Stimulated activated CD8-positive, alpha-beta memory T cell treated with anti-CD3 and anti-CD28 coated beads, Interleukin-2, amount 100 ng/mL, for 48 hours (primary cell): ENCODE measurements around the gene EPB41L4B.
A peak's percentile ranks its signal among the peaks of the same experiment; 100 is the strongest.
"Not testable (repeated sequence)": the region's sequence is repeated elsewhere in the genome, so short reads cannot be mapped to it uniquely, and the experiment has no call there.

ENCODE experiments used
- DNase-seq, 2 donors: peaks; one replicate each; pipeline ENCODE4 v3.0.0-alpha.2; 2020; ENCODE audit warnings: low read depth in 2 of 2

The EPB41L4B gene

DNA sequence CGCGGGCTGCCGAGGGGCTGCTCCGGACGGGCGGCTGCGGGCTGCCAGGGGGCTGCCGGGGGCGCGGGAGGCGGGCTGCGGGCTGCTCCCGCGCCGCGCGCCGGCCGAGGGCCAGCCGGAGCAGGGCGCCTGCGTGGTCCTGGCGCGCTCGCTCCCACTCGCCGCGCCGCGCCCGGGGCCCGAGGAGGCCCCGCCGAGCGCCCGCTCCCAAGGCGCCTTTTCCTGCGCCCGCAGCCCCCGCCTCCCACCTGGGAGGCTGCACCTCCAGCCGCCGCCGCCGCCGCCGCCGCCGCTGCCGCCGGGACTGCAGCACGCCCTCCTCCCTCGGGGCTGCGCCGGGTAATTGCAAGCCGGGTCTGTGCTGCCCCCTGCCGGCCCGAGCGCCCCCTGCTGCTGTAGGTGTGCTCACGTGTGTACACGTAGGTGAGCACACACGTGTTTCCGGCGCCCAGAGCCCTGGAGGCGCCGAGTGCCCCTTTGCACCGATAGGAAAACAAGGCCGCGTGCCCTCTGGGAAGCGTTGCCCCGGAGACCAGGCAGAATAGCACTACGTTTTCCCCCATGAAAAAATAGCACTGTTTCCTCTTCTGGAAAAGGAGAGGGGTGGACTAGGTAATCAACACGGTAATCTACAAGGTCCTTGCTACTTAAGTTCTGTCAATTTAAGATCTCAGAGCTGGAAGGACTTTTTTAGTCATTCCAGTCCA lies at the start of gene EPB41L4B:
Gene EPB41L4B (minus strand): TSS at position 318 of the 707 bp plus-strand sequence. CDS start 613 bp downstream, outside the sequence.
- peak; percentile 84 to 88 for DNase-seq

DNA sequence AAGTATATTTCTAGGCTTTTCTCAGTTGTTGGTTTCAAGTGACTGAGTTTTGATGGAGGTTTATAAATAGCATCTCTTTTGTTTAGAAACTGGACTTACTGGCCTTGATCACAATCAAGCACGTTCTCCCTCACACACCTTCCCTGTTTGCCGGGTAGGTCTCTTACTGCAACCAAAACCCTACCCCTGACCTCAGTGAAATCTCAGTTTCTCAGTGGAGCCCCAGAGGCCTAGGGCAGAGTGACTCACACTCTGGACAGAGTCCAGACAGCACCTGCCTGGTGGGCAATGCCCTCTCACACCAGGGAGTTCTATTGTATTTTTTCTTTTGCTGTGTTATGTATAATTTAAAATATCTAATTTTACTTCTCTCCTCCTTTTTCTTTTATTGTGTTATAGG lies 48.4 kb upstream of the EPB41L4B start:
- DNase-seq, result no peak

GRCh38 chr9:109360771-109361170 lies 39.9 kb upstream of the EPB41L4B start:
- DNase-seq, result no peak

GRCh38 chr9:109358968-109359603 lies 38.2 kb upstream of the EPB41L4B start:
- DNase-seq, result not testable (repeated sequence)

DNA sequence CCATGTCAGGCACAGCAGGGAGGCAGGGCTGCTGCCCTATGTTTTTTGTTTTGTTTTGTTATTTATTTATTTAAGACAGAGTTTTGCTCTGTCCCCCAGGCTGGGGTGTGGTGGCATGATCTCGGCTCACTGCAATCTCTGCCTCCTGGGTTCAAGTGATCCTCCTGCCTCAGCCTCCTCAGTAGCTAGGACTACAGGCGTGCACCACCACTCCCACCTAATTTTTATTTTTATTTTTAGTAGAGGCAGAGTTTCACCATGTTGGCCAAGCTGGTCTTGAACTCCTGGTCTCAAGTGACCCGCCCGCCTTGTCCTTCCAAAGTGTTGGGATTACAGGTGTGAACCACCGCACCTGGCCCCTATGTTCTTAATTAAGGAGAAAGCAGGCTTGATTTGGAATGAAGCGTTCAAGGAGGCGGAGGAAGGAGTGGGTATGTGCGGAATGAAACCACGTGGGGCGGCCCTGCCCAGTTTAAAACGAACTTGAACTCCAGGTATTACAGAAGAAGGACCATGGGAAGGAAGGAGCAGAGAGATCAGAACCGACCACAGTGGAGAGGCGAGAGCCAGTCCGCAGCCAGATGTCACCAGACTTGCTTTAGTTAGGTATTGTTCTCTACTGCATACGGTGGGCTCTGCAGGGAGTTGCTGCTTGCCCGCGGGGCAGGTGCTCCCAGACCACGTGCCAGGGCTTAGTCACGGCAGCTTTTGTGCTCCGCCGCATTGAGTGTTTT lies 34.9 kb upstream of the EPB41L4B start:
- DNase-seq, result no peak

- DNase-seq, result no peak
These were observed 33.3 kb upstream of the EPB41L4B start for GRCh38 chr9:109354190-109354589.

DNA sequence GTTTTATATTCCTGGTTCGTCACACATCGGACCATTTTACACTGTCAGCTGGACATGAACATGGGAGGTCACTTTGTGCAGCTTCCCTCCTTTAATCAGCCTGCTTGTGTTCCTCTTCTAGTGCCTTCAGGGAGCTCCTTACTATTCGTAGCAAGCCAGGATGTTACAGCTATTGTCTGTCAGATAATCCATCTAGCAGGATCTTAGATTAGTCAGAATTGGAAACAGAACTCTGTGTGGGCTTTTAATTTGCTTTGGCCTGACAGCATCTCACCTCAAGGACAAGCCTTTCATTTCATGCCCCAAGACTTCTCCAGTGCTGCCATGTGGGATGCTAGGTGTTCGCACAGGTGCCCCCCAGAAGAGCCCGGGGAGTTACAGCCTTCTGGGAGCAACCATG lies 30.2 kb upstream of the EPB41L4B start:
- no peak for DNase-seq

- DNase-seq, result no peak
These were observed 28.6 kb upstream of the EPB41L4B start for GRCh38 chr9:109349421-109349846.

DNA sequence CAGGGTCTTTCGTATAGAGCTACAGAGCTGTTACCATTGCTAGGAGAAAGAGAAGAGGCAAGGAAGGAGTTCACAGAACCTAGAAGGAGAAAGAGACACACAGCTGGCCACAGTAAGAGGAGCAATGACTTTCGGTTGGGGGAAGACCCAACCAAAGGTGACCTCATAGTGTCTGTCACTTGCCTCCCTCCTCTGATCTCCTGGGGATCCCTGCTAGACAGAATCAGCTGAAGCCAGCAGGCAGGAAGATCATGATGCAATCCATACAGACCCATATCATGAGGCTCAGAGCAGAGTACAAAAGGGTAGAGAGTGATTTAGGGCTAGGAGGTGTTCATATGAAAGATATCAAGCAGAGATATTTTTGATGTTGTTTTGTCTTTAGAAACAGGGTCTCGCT lies 26.0 kb upstream of the EPB41L4B start:
- DNase-seq, result no peak

DNA sequence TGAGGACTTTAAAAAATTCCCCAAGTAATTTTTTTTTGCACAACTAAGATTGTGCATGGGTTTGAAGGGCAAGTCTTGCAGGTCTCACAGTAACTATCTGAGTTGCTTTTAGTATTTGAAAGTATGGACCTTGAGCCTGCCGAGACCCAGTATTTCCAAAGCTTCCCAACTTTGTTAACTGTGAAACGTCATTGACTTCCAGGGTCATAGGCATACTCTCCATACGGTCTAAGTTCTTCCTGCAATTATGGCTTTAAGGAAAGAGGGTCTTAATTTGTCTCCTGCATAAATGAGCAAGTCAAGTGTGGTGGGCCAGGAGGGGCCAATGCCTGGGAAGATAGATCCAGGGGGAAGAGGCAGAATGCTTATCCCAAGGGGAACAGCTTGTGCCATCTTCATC lies 24.0 kb upstream of the EPB41L4B start:
- no peak for DNase-seq

GRCh38 chr9:109342878-109343277 lies 22.0 kb upstream of the EPB41L4B start:
- no peak for DNase-seq

GRCh38 chr9:109341561-109341960 lies 20.7 kb upstream of the EPB41L4B start:
- no peak for DNase-seq

DNA sequence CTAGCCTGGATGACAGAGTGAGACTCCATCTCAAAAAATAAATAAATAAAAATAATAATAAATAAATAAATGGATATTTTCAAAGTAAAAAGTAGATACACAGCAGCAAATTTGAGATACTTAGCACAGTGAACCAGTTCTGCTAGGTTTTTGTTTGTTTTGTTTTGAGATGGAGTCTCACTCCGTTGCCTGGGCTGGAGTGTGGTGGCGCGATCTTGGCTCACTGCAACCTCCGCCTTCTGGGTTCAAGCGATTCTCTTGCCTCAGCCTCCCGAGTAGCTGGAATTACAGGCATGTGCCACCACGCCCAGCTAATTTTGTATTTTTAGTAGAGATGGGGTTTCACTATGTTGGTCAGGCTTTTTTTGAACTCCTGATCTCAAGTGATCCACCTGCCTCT lies 20.1 kb upstream of the EPB41L4B start:
- not testable (repeated sequence) for DNase-seq

- DNase-seq, result no peak
These were observed 15.6 kb upstream of the EPB41L4B start for GRCh38 chr9:109336409-109336808.

GRCh38 chr9:109335929-109336328 lies 15.1 kb upstream of the EPB41L4B start:
- DNase-seq, result no peak

DNA sequence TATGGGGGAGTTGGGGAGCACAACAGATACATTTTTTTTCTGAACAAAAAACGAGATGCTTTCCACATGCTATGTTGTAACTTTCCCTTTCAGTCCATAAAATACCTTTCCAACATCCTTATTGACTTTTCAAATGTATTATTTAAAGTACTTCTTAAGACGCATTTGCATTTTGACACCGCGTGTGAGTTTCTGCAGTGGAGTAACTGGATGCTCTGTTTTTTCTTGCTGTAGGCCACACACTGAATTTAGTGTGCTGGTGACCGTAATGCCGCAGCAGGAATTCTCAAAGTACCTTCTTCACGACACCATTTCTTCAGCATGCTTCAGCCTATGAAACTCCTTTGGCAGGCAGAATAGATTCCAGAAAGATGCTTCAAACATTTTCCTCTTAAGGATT lies 14.3 kb upstream of the EPB41L4B start:
- no peak for DNase-seq

DNA sequence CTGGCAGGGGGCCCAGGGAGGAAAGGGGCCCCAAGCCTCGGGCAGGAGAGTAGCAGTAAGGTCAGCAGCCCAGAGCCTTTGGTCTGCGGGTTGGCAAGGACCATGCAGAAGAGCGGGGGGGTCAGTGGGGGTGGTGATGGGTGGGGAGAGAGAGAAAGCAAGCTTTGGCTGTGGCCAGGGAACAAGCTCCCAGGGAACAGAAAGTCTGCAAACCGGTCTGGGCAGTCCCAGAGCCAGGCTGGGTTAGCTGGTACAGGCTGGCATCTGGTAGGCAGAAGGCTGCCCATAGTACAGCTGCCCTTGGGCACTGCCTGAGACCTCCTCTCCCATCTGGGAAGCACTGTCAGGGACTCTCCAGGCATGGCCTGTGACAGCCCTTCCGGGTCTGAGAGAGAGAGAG lies 10.5 kb upstream of the EPB41L4B start:
- DNase-seq, result no peak

DNA sequence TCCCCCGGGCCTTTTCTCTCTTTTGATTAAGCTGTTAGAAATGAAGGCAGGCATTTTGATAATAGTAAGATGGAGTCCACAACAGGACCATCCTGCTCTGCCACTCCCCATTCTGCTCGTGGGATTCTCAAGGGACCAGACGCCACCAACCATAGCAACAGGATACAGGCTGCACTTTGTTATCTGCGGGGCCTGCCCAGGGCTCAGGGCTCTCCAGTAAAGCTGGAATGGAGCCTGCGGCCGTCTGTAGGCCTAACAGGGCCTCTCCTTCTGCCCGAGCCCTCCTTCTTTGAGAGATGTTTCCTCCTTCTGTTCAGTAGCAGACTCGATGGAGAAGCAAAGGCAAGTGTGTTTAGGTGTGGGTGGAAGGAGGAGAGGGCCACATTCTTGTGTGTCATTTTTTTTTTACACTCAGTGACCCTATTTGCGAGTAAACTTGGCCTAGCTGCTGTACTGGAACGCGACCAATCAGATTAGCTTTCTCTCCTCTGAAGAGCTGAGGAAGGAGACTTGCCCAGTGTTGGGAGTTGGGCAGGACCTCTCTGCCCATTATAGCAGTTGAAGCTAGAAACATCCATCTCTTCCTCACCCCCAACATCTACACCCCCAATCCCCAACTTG lies 8.9 kb upstream of the EPB41L4B start:
- DNase-seq, result no peak

- no peak for DNase-seq
These were observed 8.2 kb upstream of the EPB41L4B start for GRCh38 chr9:109328978-109329637.

DNA sequence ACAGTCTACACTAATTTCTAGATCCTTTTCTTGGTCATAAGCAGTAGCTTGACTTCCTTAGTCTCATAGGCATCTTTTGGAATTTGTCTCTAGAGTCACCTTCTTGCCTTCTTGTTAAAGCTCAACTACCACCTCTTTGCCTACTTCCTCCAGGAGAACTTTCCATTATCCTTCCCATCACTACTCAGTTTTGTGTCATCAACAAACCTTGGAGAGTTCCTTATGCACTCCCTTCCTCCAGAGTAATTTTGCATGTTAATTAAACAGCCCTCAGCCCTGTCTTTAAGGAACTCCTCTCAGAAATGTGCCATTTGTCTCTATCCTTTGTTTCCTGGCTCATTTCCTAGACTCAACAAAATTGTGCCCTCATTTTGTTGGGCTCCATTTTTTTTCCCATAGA lies 4.2 kb upstream of the EPB41L4B start:
- no peak for DNase-seq

DNA sequence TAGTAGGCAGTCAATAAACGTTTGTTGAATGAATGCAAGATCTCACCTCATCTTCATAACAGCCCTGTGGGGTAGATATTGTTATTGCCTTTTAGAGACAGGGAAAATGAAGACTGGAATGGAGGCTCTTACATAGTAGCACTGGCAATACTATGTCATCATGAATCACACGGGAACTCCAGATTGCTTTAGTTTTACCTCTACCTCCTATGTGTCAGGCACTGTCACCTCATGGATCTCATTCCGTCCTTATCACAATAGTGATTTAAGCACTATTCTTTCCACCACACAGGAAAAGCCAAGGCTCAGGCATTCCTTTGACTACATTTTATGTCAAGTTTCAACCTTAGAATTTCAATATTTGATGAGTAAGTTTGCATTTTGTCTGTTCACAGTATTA lies 2.9 kb upstream of the EPB41L4B start:
- no peak for DNase-seq

GRCh38 chr9:109321727-109322126 lies 868 bp upstream of the EPB41L4B start:
- no peak for DNase-seq
